Mesenchymal stem cell (in vitro differentiated cells and primary cell): ENCODE measurements around the gene CA7.

Experiments used
- DNase-seq: peaks from one replicate; pipeline ENCODE4 v3.0.0-alpha.2; 2013
- H2AFZ ChIP-seq: one replicate; pipeline ENCODE4 v1.6.1; 2013; ENCODE audit warnings: low read depth, mild to moderate bottlenecking, control low read depth, inconsistent platforms, low read length, moderate library complexity
- H2AK5ac ChIP-seq: 2 replicates; pipeline ENCODE4 v1.6.1; 2013; ENCODE audit warnings: low read length, moderate library complexity, mild to moderate bottlenecking, inconsistent platforms; ENCODE audit not compliant: severe bottlenecking
- H2BK120ac ChIP-seq: one replicate; pipeline ENCODE4 v1.6.1; 2013; ENCODE audit warnings: low read depth, mild to moderate bottlenecking, inconsistent platforms, low read length, moderate library complexity
- H2BK12ac ChIP-seq, 2 experiments: one replicate each; pipeline ENCODE4 v1.6.1; 2013; ENCODE audit warnings: inconsistent platforms in 2 of 2, low read length in 2 of 2, mild to moderate bottlenecking in 2 of 2, moderate library complexity in 2 of 2, control low read depth in 1 of 2
- H2BK15ac ChIP-seq: one replicate; pipeline ENCODE4 v1.6.1; 2013; ENCODE audit warnings: mild to moderate bottlenecking, low read depth, inconsistent platforms; ENCODE audit not compliant: poor library complexity, severe bottlenecking
- H2BK5ac ChIP-seq: 2 replicates; pipeline ENCODE4 v1.6.1; 2013; ENCODE audit warnings: low read depth, mild to moderate bottlenecking, low read length, control low read depth, inconsistent platforms; ENCODE audit not compliant: poor library complexity, severe bottlenecking
- H3K14ac ChIP-seq, 2 experiments: one replicate each; pipeline ENCODE4 v1.6.1; 2013; ENCODE audit warnings: inconsistent platforms in 2 of 2, low read length in 2 of 2, control low read depth in 1 of 2, mild to moderate bottlenecking in 1 of 2, moderate library complexity in 1 of 2
- H3K18ac ChIP-seq, 2 experiments: one replicate each; pipeline ENCODE4 v1.6.1; 2013; ENCODE audit warnings: inconsistent platforms in 2 of 2, low read length in 2 of 2, control low read depth in 1 of 2, low read depth in 1 of 2, mild to moderate bottlenecking in 1 of 2
- H3K23ac ChIP-seq, 2 experiments: one replicate each; pipeline ENCODE4 v1.6.1; 2013; ENCODE audit warnings: inconsistent platforms in 2 of 2, low read length in 2 of 2, mild to moderate bottlenecking in 2 of 2, moderate library complexity in 2 of 2, control low read depth in 1 of 2
- H3K27ac ChIP-seq: 2 replicates; pipeline ENCODE4 v1.5.1; 2013; ENCODE audit warnings: mild to moderate bottlenecking, moderate library complexity, low read length, control low read depth, inconsistent platforms; ENCODE audit not compliant: poor library complexity, severe bottlenecking
- H3K27me3 ChIP-seq, 2 experiments: 2 replicates each; pipeline versions ENCODE4 v1.6.1 to v1.7.0; 2013; ENCODE audit warnings: low read length in 2 of 2, mild to moderate bottlenecking in 2 of 2, moderate library complexity in 2 of 2, control low read depth in 1 of 2, inconsistent platforms in 1 of 2; ENCODE audit not compliant: control insufficient read depth in 1 of 2, insufficient read depth in 1 of 2
- H3K36me3 ChIP-seq, 2 experiments: 2 replicates each; pipeline versions ENCODE4 v1.6.1 to v1.7.0; 2013; ENCODE audit warnings: low read length in 2 of 2, control low read depth in 1 of 2, inconsistent platforms in 1 of 2, low read depth in 1 of 2, mild to moderate bottlenecking in 1 of 2; ENCODE audit not compliant: insufficient read depth in 2 of 2, control insufficient read depth in 1 of 2
- H3K4ac ChIP-seq, 2 experiments: one replicate each; pipeline ENCODE4 v1.6.1; 2013; ENCODE audit warnings: inconsistent platforms in 2 of 2, low read length in 2 of 2, mild to moderate bottlenecking in 2 of 2, moderate library complexity in 2 of 2, control low read depth in 1 of 2, low read depth in 1 of 2
- H3K4me1 ChIP-seq: 2 replicates; pipeline ENCODE4 v1.6.1; 2013; ENCODE audit warnings: low read depth, low read length, control low read depth; ENCODE audit not compliant: control insufficient read depth, insufficient read depth
- H3K4me2 ChIP-seq: 2 replicates; pipeline ENCODE4 v1.6.1; 2013; ENCODE audit warnings: low read length, mild to moderate bottlenecking, inconsistent platforms; ENCODE audit not compliant: poor library complexity, severe bottlenecking
- H3K4me3 ChIP-seq, 2 experiments: 2 replicates each; pipeline versions ENCODE4 v1.5.1 to v1.7.0; 2013; ENCODE audit warnings: low read length in 2 of 2, mild to moderate bottlenecking in 2 of 2, control low read depth in 1 of 2, low read depth in 1 of 2; ENCODE audit not compliant: insufficient read depth in 1 of 2
- H3K79me1 ChIP-seq: replicated peaks from 2 replicates; pipeline ENCODE4 v1.6.1; 2013; ENCODE audit warnings: mild to moderate bottlenecking, control low read depth, low read length, inconsistent platforms; ENCODE audit not compliant: poor library complexity, severe bottlenecking
- H3K9ac ChIP-seq: 2 replicates; pipeline ENCODE4 v1.7.0; 2013; ENCODE audit warnings: mild to moderate bottlenecking, low read length, moderate library complexity
- H3K9me3 ChIP-seq: 2 replicates; pipeline ENCODE4 v1.7.0; 2013; ENCODE audit warnings: mild to moderate bottlenecking, low read length; ENCODE audit not compliant: control insufficient read depth
- H4K8ac ChIP-seq: one replicate; pipeline ENCODE4 v1.6.1; 2013; ENCODE audit warnings: inconsistent platforms, mild to moderate bottlenecking, low read length, moderate library complexity
- H4K91ac ChIP-seq: one replicate; pipeline ENCODE4 v1.6.1; 2013; ENCODE audit warnings: mild to moderate bottlenecking, low read length, inconsistent platforms
- WGBS: methylation state at CpG from one replicate; pipeline ENCODE4 v1.1.7; 2013; ENCODE audit warnings: mixed read lengths; 5-methylcytosine and 5-hydroxymethylcytosine counted together

The CA7 gene

DNA sequence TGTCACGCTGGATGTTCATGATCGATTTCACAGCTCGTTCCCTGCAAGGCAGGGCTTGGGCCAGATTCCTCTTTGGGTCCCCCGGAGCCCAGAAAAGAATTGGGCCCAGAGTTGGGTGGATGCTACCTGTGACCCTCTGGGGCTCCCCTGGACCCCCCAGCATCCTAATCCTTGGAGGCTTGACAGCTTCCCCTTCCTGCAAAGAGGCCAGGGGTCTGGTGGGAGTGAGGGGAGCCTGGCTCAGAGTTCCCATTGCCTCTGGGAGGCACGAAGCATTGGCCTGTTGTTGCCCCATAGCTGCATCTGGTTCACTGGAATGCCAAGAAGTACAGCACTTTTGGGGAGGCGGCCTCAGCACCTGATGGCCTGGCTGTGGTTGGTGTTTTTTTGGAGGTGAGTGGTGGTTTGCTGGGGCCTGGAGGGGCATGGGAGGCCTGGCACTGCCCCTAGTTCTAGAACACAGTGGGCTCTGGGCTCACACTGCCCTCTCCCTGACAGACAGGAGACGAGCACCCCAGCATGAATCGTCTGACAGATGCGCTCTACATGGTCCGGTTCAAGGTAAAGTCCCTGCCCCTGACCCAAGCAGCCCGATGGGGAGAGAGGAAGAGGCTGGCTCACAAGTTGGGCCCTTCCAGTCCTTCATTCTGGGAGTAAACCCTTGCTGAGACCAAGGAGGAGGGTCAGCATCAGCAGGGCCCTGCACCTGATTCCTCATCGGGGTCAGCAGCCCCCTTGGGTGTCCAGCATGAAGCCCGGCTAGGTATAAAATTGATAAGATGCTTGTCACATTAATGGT lies 7.2 kb downstream of the CA7 start:
- no peak overlapping the region for H4K91ac ChIP-seq
- H2BK12ac ChIP-seq, result no peak overlapping the region
- no peak overlapping the region for H2AFZ ChIP-seq
- peaks cover 44 to 54% of the 10 kb centered on the region in 2 experiments for H3K27me3 ChIP-seq
- H2BK15ac ChIP-seq, result no peak overlapping the region
- WGBS, result 88% methylated on average over 13 of the region's 13 CpGs
- H3K14ac ChIP-seq, result no peak overlapping the region
- no peak overlapping the region for H3K4ac ChIP-seq
- no peaks in the 10 kb centered on the region for H3K9me3 ChIP-seq
- no peak overlapping the region for H4K8ac ChIP-seq
- no peak overlapping the region for H3K27ac ChIP-seq
- DNase-seq, result no peak
- H3K18ac ChIP-seq, result no peak overlapping the region
- H3K79me1 ChIP-seq, result no peaks in the 10 kb centered on the region
- no peak overlapping the region for H2BK120ac ChIP-seq
- H2BK5ac ChIP-seq, result no peak overlapping the region
- H3K36me3 ChIP-seq, result no peaks in the 10 kb centered on the region
- H3K4me2 ChIP-seq, result no peak overlapping the region
- no peak overlapping the region for H3K9ac ChIP-seq
- no peak overlapping the region for H2AK5ac ChIP-seq
- no peak overlapping the region for H3K23ac ChIP-seq
- H3K4me3 ChIP-seq, result no peak overlapping the region
- no peaks in the 10 kb centered on the region for H3K4me1 ChIP-seq

DNA sequence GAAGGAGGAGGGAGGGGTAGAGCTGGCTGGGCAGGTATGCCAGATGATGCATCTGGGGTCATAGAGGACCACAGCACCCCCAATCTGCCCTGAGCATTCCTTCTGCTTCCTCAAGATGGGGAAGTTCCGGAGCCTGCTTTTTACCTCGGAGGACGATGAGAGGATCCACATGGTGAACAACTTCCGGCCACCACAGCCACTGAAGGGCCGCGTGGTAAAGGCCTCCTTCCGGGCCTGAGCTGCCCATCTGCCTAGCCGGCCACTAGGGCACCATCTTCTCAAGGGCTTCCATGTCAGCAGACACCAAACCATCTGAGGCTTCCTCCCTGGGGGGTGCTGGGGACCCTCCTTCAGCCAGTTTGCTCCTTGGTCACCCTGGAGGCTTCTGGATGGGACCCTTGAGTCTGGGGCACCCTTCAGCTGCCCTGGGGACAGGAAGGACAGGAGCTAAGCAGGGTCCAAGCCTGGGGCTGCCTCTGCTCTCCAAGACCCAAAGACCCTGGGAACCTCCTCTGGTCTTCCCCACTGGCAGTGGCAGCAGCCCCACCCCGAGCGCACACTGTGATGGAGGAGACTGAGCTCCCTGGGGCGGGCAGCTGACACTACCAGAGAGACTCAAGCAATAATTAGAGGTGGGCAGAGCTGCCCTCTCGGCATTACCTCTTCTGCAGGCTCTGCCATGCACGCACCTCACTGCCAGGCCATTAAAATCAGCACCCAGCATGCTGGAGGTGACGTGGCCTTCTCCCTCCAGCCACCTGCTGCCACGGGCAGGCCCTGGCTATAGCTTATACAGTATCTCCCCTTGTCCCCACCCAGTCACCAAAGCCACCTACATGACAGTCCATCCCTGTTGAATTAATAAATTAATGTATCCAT lies 9.3 kb downstream of the CA7 start:
- 86% methylated on average over 15 of the region's 15 CpGs for WGBS
- DNase-seq, result no peak

DNA sequence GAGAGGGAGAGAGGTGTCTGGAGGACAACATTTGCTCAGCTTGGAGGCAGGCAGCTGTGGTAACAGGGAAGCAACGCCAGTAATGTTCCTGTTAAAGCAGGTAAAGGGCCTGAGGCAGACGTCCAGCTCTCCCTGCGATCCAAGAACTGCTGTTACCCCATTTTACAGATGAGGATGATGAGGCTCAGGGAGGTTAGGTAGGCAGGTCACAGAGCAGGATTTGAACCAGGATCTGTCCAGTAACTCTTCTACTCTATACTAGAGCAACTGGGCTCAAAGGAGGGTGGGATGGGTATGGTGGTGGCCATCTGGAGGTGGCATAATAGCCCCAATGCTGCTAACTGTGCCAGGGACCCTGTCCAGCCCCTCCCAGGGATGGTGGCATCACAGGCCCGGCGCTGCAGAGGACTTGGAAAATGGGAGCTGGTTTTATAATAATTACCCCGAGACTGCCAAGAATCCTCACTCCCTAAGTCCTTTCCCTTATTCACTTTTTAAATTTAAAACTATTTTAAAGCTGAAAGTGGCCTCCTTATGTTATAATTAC lies 12.0 kb downstream of the CA7 start:
- Histone ChIP-seq H4K91ac (no peak overlapping the region), H3K36me3 (no peaks in the 10 kb centered on the region), H3K79me1 (no peaks in the 10 kb centered on the region), H3K9me3 (no peaks in the 10 kb centered on the region), H2BK12ac (no peak overlapping the region), H3K4me2 (no peak overlapping the region), H2BK120ac (no peak overlapping the region), H3K27ac (no peak overlapping the region), H3K18ac (no peak overlapping the region), H3K4me3 (no peak overlapping the region), H3K14ac (no peak overlapping the region), H2BK15ac (no peak overlapping the region), H3K4me1 (peaks cover 4% of the 10 kb centered on the region), H2AFZ (no peak overlapping the region), H3K27me3 (peaks cover 15% of the 10 kb centered on the region in 2 experiments), H3K4ac (no peak overlapping the region), H4K8ac (no peak overlapping the region), H2BK5ac (no peak overlapping the region), H3K23ac (no peak overlapping the region), H3K9ac (no peak overlapping the region), H2AK5ac (no peak overlapping the region)
- no peak for DNase-seq
- 93% methylated on average over 6 of the region's 6 CpGs for WGBS

More for the DNA sequence above, 9.3 kb downstream of the CA7 start:
- no peak overlapping the region for H2AK5ac ChIP-seq
- no peaks in the 10 kb centered on the region for H3K4me1 ChIP-seq
- peaks cover 25 to 36% of the 10 kb centered on the region in 2 experiments for H3K27me3 ChIP-seq
- no peak overlapping the region for H2AFZ ChIP-seq
- no peak overlapping the region for H3K4ac ChIP-seq
- H3K14ac ChIP-seq, result no peak overlapping the region
- no peak overlapping the region for H3K9ac ChIP-seq
- no peak overlapping the region for H4K91ac ChIP-seq
- no peak overlapping the region for H3K27ac ChIP-seq
- H2BK5ac ChIP-seq, result no peak overlapping the region
- no peak overlapping the region for H3K4me3 ChIP-seq
- no peaks in the 10 kb centered on the region for H3K9me3 ChIP-seq
- H2BK12ac ChIP-seq, result no peak overlapping the region
- no peaks in the 10 kb centered on the region for H3K79me1 ChIP-seq
- no peak overlapping the region for H4K8ac ChIP-seq
- H3K23ac ChIP-seq, result peak overlapping the region in 1 of 2 experiments; percentile 43
- H2BK15ac ChIP-seq, result no peak overlapping the region
- H3K4me2 ChIP-seq, result no peak overlapping the region
- no peak overlapping the region for H3K18ac ChIP-seq
- H3K36me3 ChIP-seq, result no peaks in the 10 kb centered on the region
- H2BK120ac ChIP-seq, result no peak overlapping the region

DNA sequence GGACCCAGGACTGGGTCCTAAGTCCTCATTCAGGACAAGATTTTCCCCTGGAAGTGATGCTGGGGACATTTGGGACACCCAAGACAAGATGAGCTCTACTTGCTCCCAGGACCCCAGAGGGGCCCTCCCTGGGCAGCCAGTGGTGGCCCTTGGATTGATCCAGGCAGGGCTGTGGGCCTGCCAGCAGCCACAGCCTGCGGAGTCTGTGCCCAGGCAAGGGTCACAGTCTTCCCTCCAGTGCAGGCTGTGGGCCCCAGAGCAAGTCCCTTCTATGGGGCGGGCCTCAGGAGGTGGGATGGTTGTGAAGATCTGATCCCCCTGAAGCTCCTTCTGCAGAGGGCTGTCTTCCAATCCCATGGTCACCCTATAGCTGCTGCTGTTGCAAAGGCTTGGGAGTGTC lies 12.6 kb downstream of the CA7 start:
- Histone ChIP-seq H2BK120ac (no peak overlapping the region), H3K36me3 (no peaks in the 10 kb centered on the region), H3K9ac (no peak overlapping the region), H2AK5ac (no peak overlapping the region), H4K91ac (no peak overlapping the region), H2BK12ac (no peak overlapping the region), H3K9me3 (no peaks in the 10 kb centered on the region), H2AFZ (no peak overlapping the region), H3K27me3 (peaks cover 11 to 15% of the 10 kb centered on the region in 2 experiments), H3K18ac (no peak overlapping the region), H2BK5ac (no peak overlapping the region), H3K27ac (no peak overlapping the region), H3K4ac (no peak overlapping the region), H3K4me2 (no peak overlapping the region), H3K79me1 (no peaks in the 10 kb centered on the region), H2BK15ac (no peak overlapping the region), H4K8ac (no peak overlapping the region), H3K4me1 (peaks cover 4% of the 10 kb centered on the region), H3K14ac (no peak overlapping the region), H3K23ac (no peak overlapping the region), H3K4me3 (no peak overlapping the region)
- no peak for DNase-seq
- 93% methylated on average over 2 of the region's 2 CpGs for WGBS
